Stimulated activated naive B cell treated with anti-CD40 and anti-IgM and Interleukin-4, amounts not matched to agents 10 μg/mL and 1 μg/mL and 100 μg/mL, for 72 hours (primary cell): Measurements from ENCODE around the gene RXRG.

ENCODE experiments used
- ATAC-seq, 2 donors: fragments of 150-1000 bp; cut with Tn5 transposase; replicated peaks; 2 replicates each; pipeline ENCODE4 v1.10.0; 2021; ENCODE audit warnings: moderate library complexity in 1 of 2
- DNase-seq: peaks from one replicate; pipeline ENCODE4 v3.0.0; 2021
- H3K27ac Mint-ChIP-seq: one replicate; pipeline ENCODE4 v1.8.0; 2022; ENCODE audit warnings: mild to moderate bottlenecking, mixed read lengths
- H3K27me3 Mint-ChIP-seq, 2 donors: one replicate each; pipeline ENCODE4 v1.8.0; 2022; ENCODE audit warnings: mixed read lengths in 2 of 2
- H3K36me3 Mint-ChIP-seq, 2 donors: one replicate each; pipeline ENCODE4 v1.8.0; 2022; ENCODE audit warnings: mixed read lengths in 2 of 2, mild to moderate bottlenecking in 1 of 2
- H3K4me1 Mint-ChIP-seq, 2 donors: one replicate each; pipeline ENCODE4 v1.8.0; 2022; ENCODE audit warnings: mixed read lengths in 2 of 2, mild to moderate bottlenecking in 1 of 2
- H3K4me3 Mint-ChIP-seq, 2 donors: one replicate each; pipeline ENCODE4 v1.8.0; 2022; ENCODE audit warnings: mild to moderate bottlenecking in 2 of 2, mixed read lengths in 2 of 2, moderate library complexity in 1 of 2
- H3K9me3 Mint-ChIP-seq, 2 donors: one replicate each; pipeline ENCODE4 v1.8.0; 2022; ENCODE audit warnings: mixed read lengths in 2 of 2, mild to moderate bottlenecking in 1 of 2

The RXRG gene

GRCh38 chr1:165439330-165439729, 5.6 kb downstream of the RXRG start:
- Mint-ChIP-seq H3K9me3 (no peaks in the 10 kb centered on the region), H3K27ac (no peak overlapping the region), H3K27me3 (peaks cover 34 to 37% of the 10 kb centered on the region in 2 donors), H3K36me3 (no peaks in the 10 kb centered on the region), H3K4me1 (peaks cover 0 to 2% of the 10 kb centered on the region in 2 donors), H3K4me3 (no peak overlapping the region)
- DNase-seq (no peak), ATAC-seq (no peak)

GRCh38 chr1:165436994-165437393, 7.9 kb downstream of the RXRG start:
- Mint-ChIP-seq H3K27me3 (peaks cover 23 to 36% of the 10 kb centered on the region in 2 donors), H3K4me1 (no peaks in the 10 kb centered on the region), H3K27ac (no peak overlapping the region), H3K4me3 (no peak overlapping the region), H3K36me3 (no peaks in the 10 kb centered on the region), H3K9me3 (no peaks in the 10 kb centered on the region)
- DNase-seq: no peak
- ATAC-seq: no peak

DNA sequence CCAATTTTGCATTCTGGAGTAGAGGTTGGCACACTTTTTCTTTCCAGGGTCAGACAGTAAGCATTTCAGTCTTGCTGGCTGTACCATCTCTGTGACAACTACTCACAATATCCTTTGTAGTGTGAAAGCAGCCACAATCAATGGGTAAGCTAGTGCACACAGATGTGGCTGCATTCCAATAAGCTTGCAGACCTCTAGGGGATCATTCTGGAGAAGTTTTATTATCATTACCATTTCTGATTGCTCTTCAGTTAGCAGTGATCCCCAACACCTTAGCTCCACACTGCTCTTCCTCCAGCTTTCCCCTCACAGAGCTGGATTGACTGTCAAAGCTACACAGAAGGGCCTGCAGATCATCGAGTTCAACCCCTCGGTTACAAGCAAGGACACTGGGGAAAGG, 9.1 kb downstream of the RXRG start:
- Mint-ChIP-seq H3K9me3 (no peaks in the 10 kb centered on the region), H3K36me3 (no peaks in the 10 kb centered on the region), H3K4me3 (no peak overlapping the region), H3K27me3 (peaks cover 16 to 43% of the 10 kb centered on the region in 2 donors), H3K4me1 (no peaks in the 10 kb centered on the region), H3K27ac (no peak overlapping the region)
- ATAC-seq (no peak), DNase-seq (no peak)

DNA sequence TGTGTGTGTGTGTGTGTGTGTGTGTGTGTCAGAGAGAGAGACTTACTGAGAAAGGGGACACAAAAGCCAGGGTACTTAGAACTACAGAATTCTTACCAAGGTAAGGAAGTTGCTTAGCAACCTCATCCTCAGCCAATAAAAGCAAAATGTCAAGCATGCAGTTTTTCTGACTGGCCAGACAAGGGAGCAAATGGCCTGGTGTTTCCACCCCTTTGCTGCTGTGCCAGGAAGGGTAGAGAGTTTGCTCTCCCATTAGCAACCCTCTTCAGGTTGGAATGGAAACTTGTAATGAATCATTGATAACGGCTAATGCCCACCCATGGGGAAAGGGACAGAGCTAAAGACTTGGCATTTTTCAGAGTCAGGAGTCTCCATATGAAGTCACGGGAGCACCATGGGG, 10.6 kb downstream of the RXRG start:
- no peak for ATAC-seq
- H3K36me3 Mint-ChIP-seq: no peaks in the 10 kb centered on the region
- no peaks in the 10 kb centered on the region for H3K9me3 Mint-ChIP-seq
- H3K4me1 Mint-ChIP-seq: no peaks in the 10 kb centered on the region
- H3K27ac Mint-ChIP-seq: no peak overlapping the region
- no peak overlapping the region for H3K4me3 Mint-ChIP-seq
- no peak for DNase-seq
- H3K27me3 Mint-ChIP-seq: peaks cover 9 to 39% of the 10 kb centered on the region in 2 donors

- peaks cover 20 to 26% of the 10 kb centered on the region in 2 donors for H3K27me3 Mint-ChIP-seq
- H3K9me3 Mint-ChIP-seq: no peaks in the 10 kb centered on the region
Observed at GRCh38 chr1:165431079-165431478, 13.8 kb downstream of the RXRG start.

DNA sequence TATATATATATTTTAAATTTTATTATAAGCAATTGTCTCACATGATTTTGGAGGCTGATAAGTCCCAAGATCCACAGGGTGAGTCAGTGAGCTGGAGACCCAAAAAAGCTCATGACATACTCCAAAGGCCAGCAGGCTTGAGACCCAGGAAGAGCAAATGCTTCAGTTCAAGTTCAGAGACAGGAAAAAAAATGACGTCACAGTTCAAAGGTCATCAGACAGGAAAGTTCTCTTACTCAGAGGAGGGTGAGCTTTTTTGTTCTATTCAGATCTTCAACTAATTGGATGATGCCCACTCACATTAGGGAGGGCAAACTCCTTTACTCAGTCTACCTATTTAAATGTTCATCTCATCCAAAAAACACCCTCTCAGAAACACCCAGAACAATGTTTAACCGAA, 18.2 kb downstream of the RXRG start:
- peaks cover 7% of the 10 kb centered on the region in 2 donors for H3K4me1 Mint-ChIP-seq
- no peak overlapping the region for H3K27ac Mint-ChIP-seq
- H3K27me3 Mint-ChIP-seq: peaks cover 16 to 29% of the 10 kb centered on the region in 2 donors
- DNase-seq (no peak), ATAC-seq (no peak)
- H3K4me3 Mint-ChIP-seq: no peak overlapping the region
- H3K36me3 Mint-ChIP-seq: no peaks in the 10 kb centered on the region
- no peaks in the 10 kb centered on the region for H3K9me3 Mint-ChIP-seq

More at GRCh38 chr1:165431079-165431478, 13.8 kb downstream of the RXRG start:
- Mint-ChIP-seq H3K36me3 (no peaks in the 10 kb centered on the region), H3K4me3 (no peak overlapping the region), H3K4me1 (no peaks in the 10 kb centered on the region), H3K27ac (no peak overlapping the region)
- DNase-seq: no peak
- peak in 1 of 2 donors; percentile 45 for ATAC-seq

DNA sequence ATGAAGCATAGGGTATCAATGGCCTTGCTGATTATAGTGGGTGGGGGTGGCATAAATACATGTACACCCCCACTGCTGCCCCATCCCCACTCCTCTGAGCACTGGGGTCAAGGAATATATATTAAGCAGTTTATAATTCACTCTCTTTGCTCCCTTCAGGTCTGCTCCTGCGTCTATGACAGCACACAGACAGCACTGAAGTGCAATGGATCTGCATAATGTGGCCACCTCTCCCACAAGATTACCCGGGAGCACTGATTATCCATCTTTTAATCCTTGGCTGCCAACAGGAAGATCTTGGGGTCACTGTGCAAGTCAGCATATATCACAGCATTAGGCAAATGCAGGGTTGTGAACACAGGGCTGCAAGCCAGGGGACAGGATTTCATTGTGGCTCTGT, 19.3 kb downstream of the RXRG start:
- peaks cover 7% of the 10 kb centered on the region in 2 donors for H3K4me1 Mint-ChIP-seq
- H3K4me3 Mint-ChIP-seq: no peak overlapping the region
- no peaks in the 10 kb centered on the region for H3K36me3 Mint-ChIP-seq
- H3K27ac Mint-ChIP-seq: no peak overlapping the region
- no peaks in the 10 kb centered on the region for H3K9me3 Mint-ChIP-seq
- peaks cover 7 to 27% of the 10 kb centered on the region in 2 donors for H3K27me3 Mint-ChIP-seq
- ATAC-seq (no peak), DNase-seq (no peak)

DNA sequence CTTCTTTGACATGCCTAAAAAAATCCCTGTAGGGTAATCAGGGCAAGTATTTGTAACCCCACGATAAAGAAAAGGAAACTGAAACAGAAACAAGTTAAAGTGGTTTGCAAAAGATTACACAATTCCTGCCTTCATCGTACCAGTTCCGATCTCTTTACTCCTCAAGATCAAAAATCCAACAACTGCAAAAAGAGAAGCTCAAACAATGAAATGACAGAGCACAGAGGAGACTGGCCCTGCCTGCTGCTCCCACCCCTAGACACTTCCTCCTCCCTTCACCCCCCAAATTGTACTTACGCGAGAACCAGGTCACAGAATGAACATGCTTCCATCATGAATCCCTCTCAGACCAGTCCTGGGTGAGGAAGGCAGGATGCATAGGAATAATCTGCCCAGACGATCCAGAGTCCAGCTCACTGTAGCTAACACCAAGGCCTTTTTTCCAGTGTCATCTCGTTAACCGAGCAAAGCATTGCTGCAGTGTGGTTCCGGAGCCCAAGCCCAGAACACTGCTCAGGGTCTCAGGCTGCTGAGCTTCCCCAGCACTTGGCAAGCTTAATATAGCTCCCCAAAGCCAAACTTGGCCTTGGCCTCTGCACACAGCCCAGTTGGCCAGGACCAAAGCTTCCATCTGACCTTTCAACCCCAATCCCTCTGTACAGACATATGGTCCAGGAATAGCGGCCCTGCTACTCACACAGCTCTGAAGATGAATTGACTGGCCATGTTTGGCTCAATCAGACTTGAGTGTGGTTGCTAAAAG, 20.3 kb downstream of the RXRG start:
- ATAC-seq (peak in 1 of 2 donors; percentile 25), DNase-seq (no peak)
- Mint-ChIP-seq H3K4me3 (peak overlapping the region in 1 of 2 donors; percentile 46), H3K27ac (peak overlapping the region; percentile 15), H3K27me3 (peaks cover 14 to 36% of the 10 kb centered on the region in 2 donors), H3K4me1 (peaks cover 7% of the 10 kb centered on the region in 2 donors), H3K36me3 (no peaks in the 10 kb centered on the region), H3K9me3 (no peaks in the 10 kb centered on the region)

GRCh38 chr1:165423136-165423535, 21.8 kb downstream of the RXRG start:
- Mint-ChIP-seq H3K9me3 (no peaks in the 10 kb centered on the region), H3K4me3 (no peak overlapping the region), H3K27me3 (peaks cover 23 to 32% of the 10 kb centered on the region in 2 donors), H3K4me1 (peaks cover 7% of the 10 kb centered on the region in 2 donors), H3K27ac (no peak overlapping the region), H3K36me3 (no peaks in the 10 kb centered on the region)
- DNase-seq (no peak), ATAC-seq (no peak)

- H3K27ac Mint-ChIP-seq: no peak overlapping the region
- DNase-seq (no peak), ATAC-seq (no peak)
- H3K27me3 Mint-ChIP-seq: peaks cover 36 to 37% of the 10 kb centered on the region in 2 donors
- no peak overlapping the region for H3K4me3 Mint-ChIP-seq
- H3K36me3 Mint-ChIP-seq: no peaks in the 10 kb centered on the region
- no peaks in the 10 kb centered on the region for H3K9me3 Mint-ChIP-seq
- H3K4me1 Mint-ChIP-seq: peaks cover 7% of the 10 kb centered on the region in 2 donors
Observed at GRCh38 chr1:165420655-165421054, 24.3 kb downstream of the RXRG start.

DNA sequence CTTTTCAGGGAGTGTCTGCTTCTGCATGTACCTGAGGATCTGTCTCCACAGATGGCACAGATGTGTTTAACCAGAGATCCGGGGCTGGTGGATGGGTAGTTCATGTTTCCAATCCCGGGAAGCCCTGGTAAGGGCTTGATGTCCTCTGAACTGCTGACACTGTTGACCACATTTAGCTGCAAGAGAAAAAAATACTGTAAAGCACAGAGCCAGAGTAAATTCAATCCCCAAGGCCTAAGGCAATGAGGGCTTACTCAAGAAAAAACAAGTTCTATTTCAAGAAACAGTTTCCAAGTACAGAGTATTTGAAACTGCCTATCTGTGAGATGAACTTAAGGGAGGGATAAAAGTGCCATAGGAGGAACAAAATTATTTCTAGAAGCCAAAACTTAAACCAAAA, 25.1 kb downstream of the RXRG start:
- DNase-seq (no peak), ATAC-seq (no peak)
- no peak overlapping the region for H3K4me3 Mint-ChIP-seq
- H3K9me3 Mint-ChIP-seq: peaks cover 0 to 5% of the 10 kb centered on the region in 2 donors
- H3K36me3 Mint-ChIP-seq: no peaks in the 10 kb centered on the region
- peaks cover 7% of the 10 kb centered on the region in 2 donors for H3K4me1 Mint-ChIP-seq
- H3K27me3 Mint-ChIP-seq: peaks cover 41 to 45% of the 10 kb centered on the region in 2 donors
- no peak overlapping the region for H3K27ac Mint-ChIP-seq

DNA sequence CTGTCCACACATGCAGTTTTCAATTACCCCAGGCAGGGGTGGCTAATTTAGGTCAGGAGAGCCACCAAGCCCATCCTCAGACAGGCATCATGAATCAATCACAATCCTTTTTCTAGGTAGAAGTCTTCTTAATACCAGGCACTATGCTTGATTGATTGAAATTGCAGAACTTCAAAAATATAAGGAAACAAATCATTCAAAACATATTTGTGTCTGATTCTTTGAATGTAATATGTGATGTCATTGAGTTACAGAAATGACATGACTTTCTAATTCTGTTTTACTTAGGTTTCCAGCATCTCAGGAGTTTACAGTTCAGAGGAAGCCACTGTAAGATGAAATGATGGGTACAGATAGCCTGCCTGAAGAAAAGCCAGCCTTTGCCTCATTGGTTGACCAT, 26.7 kb downstream of the RXRG start:
- Mint-ChIP-seq H3K4me3 (no peak overlapping the region), H3K4me1 (no peaks in the 10 kb centered on the region), H3K27me3 (peaks cover 51 to 55% of the 10 kb centered on the region in 2 donors), H3K27ac (no peak overlapping the region), H3K9me3 (peaks cover 0 to 5% of the 10 kb centered on the region in 2 donors), H3K36me3 (no peaks in the 10 kb centered on the region)
- ATAC-seq: no peak
- no peak for DNase-seq

GRCh38 chr1:165416876-165417275, 28.1 kb downstream of the RXRG start:
- peaks cover 46 to 50% of the 10 kb centered on the region in 2 donors for H3K27me3 Mint-ChIP-seq
- H3K27ac Mint-ChIP-seq: no peak overlapping the region
- H3K4me3 Mint-ChIP-seq: no peak overlapping the region
- ATAC-seq: no peak
- DNase-seq: no peak
- H3K36me3 Mint-ChIP-seq: no peaks in the 10 kb centered on the region
- peaks cover 0 to 5% of the 10 kb centered on the region in 2 donors for H3K9me3 Mint-ChIP-seq
- no peaks in the 10 kb centered on the region for H3K4me1 Mint-ChIP-seq

- H3K27me3 Mint-ChIP-seq: peaks cover 39 to 46% of the 10 kb centered on the region in 2 donors
- no peak overlapping the region for H3K4me3 Mint-ChIP-seq
- no peak overlapping the region for H3K27ac Mint-ChIP-seq
Observed at GRCh38 chr1:165415068-165415467, 29.9 kb downstream of the RXRG start.

GRCh38 chr1:165414620-165415019, 30.3 kb downstream of the RXRG start:
- ATAC-seq (no peak), DNase-seq (no peak)
- no peak overlapping the region for H3K4me3 Mint-ChIP-seq
- peaks cover 0 to 5% of the 10 kb centered on the region in 2 donors for H3K9me3 Mint-ChIP-seq
- H3K27ac Mint-ChIP-seq: no peak overlapping the region
- no peaks in the 10 kb centered on the region for H3K36me3 Mint-ChIP-seq
- no peaks in the 10 kb centered on the region for H3K4me1 Mint-ChIP-seq
- peaks cover 40 to 46% of the 10 kb centered on the region in 2 donors for H3K27me3 Mint-ChIP-seq

More at GRCh38 chr1:165415068-165415467, 29.9 kb downstream of the RXRG start:
- DNase-seq (no peak), ATAC-seq (no peak)
- H3K9me3 Mint-ChIP-seq: peaks cover 0 to 5% of the 10 kb centered on the region in 2 donors
- no peaks in the 10 kb centered on the region for H3K4me1 Mint-ChIP-seq
- no peaks in the 10 kb centered on the region for H3K36me3 Mint-ChIP-seq
